ENCODE results near the gene BOC. TPM values are rescaled to one million over a fixed set of nuclear protein-coding genes. Genes with fewer than 3 reads are reported as not detected.
A peak's percentile ranks its signal among the peaks of the same experiment; 100 is the strongest.

The BOC gene
- total RNA-seq, 2 experiments from 2014 or later: 0.44 TPM; not detected in 1

GRCh38 chr3:113213896-113214587 lies 2.7 kb downstream of the BOC start:
- Mint-ChIP-seq H3K9me3 (no peaks in the 10 kb centered on the region), H3K27me3 (peaks cover 65% of the 10 kb centered on the region), H3K27ac (no peak overlapping the region), H3K4me1 (peaks cover 6% of the 10 kb centered on the region), H3K4me3 (no peak overlapping the region), H3K36me3 (peaks cover 3% of the 10 kb centered on the region)
- no peak for DNase-seq

GRCh38 chr3:113214917-113215595 lies 3.7 kb downstream of the BOC start:
- H3K27ac Mint-ChIP-seq: no peak overlapping the region
- peaks cover 55% of the 10 kb centered on the region for H3K27me3 Mint-ChIP-seq

GRCh38 chr3:113216393-113216792 lies 5.0 kb downstream of the BOC start:
- H3K4me3 Mint-ChIP-seq: no peak overlapping the region
- peaks cover 47% of the 10 kb centered on the region for H3K27me3 Mint-ChIP-seq
- no peaks in the 10 kb centered on the region for H3K9me3 Mint-ChIP-seq

More at GRCh38 chr3:113214917-113215595, 3.7 kb downstream of the BOC start:
- H3K4me1 Mint-ChIP-seq: peaks cover 6% of the 10 kb centered on the region
- H3K36me3 Mint-ChIP-seq: peaks cover 3% of the 10 kb centered on the region
- no peaks in the 10 kb centered on the region for H3K9me3 Mint-ChIP-seq
- H3K4me3 Mint-ChIP-seq: no peak overlapping the region
- no peak for DNase-seq

GRCh38 chr3:113218011-113218680 lies 6.8 kb downstream of the BOC start:
- no peak overlapping the region for H3K27ac Mint-ChIP-seq
- no peak overlapping the region for H3K4me3 Mint-ChIP-seq
- no peaks in the 10 kb centered on the region for H3K36me3 Mint-ChIP-seq
- no peaks in the 10 kb centered on the region for H3K9me3 Mint-ChIP-seq
- no peaks in the 10 kb centered on the region for H3K4me1 Mint-ChIP-seq
- no peak for DNase-seq
- peaks cover 31% of the 10 kb centered on the region for H3K27me3 Mint-ChIP-seq

More at GRCh38 chr3:113216393-113216792, 5.0 kb downstream of the BOC start:
- H3K27ac Mint-ChIP-seq: no peak overlapping the region
- H3K36me3 Mint-ChIP-seq: peaks cover 3% of the 10 kb centered on the region
- H3K4me1 Mint-ChIP-seq: peaks cover 3% of the 10 kb centered on the region
- no peak for DNase-seq

GRCh38 chr3:113218681-113219045 lies 7.3 kb downstream of the BOC start:
- Mint-ChIP-seq H3K36me3 (no peaks in the 10 kb centered on the region), H3K4me3 (no peak overlapping the region), H3K9me3 (no peaks in the 10 kb centered on the region), H3K4me1 (peaks cover 2% of the 10 kb centered on the region), H3K27ac (no peak overlapping the region), H3K27me3 (peaks cover 29% of the 10 kb centered on the region)
- no peak for DNase-seq

GRCh38 chr3:113219605-113220300 lies 8.4 kb downstream of the BOC start:
- H3K4me3 Mint-ChIP-seq: no peak overlapping the region
- H3K9me3 Mint-ChIP-seq: no peaks in the 10 kb centered on the region
- H3K36me3 Mint-ChIP-seq: no peaks in the 10 kb centered on the region
- H3K27ac Mint-ChIP-seq: no peak overlapping the region
- no peak for DNase-seq
- peaks cover 18% of the 10 kb centered on the region for H3K27me3 Mint-ChIP-seq
- H3K4me1 Mint-ChIP-seq: peaks cover 6% of the 10 kb centered on the region

GRCh38 chr3:113220721-113221120 lies 9.4 kb downstream of the BOC start:
- Mint-ChIP-seq H3K36me3 (no peaks in the 10 kb centered on the region), H3K27me3 (peaks cover 12% of the 10 kb centered on the region), H3K4me3 (no peak overlapping the region), H3K9me3 (no peaks in the 10 kb centered on the region), H3K27ac (no peak overlapping the region), H3K4me1 (peaks cover 6% of the 10 kb centered on the region)
- DNase-seq: no peak

GRCh38 chr3:113221721-113222257 lies 10.4 kb downstream of the BOC start:
- Mint-ChIP-seq H3K27me3 (peaks cover 12% of the 10 kb centered on the region), H3K4me1 (peaks cover 6% of the 10 kb centered on the region), H3K9me3 (no peaks in the 10 kb centered on the region), H3K4me3 (no peak overlapping the region), H3K27ac (no peak overlapping the region), H3K36me3 (no peaks in the 10 kb centered on the region)
- DNase-seq: no peak

GRCh38 chr3:113222451-113223086 lies 11.2 kb downstream of the BOC start:
- Mint-ChIP-seq H3K36me3 (no peaks in the 10 kb centered on the region), H3K9me3 (no peaks in the 10 kb centered on the region), H3K27ac (no peak overlapping the region), H3K27me3 (peaks cover 11% of the 10 kb centered on the region), H3K4me3 (no peak overlapping the region), H3K4me1 (peaks cover 6% of the 10 kb centered on the region)
- DNase-seq: no peak

- Mint-ChIP-seq H3K4me3 (peak overlapping the region; percentile 50), H3K4me1 (peaks cover 6% of the 10 kb centered on the region), H3K27ac (no peak overlapping the region), H3K9me3 (no peaks in the 10 kb centered on the region), H3K36me3 (no peaks in the 10 kb centered on the region), H3K27me3 (peaks cover 8% of the 10 kb centered on the region)
- peak; percentile 46 for DNase-seq
Measured at GRCh38 chr3:113223475-113224281, 12.3 kb downstream of the BOC start.

GRCh38 chr3:113225286-113225685 lies 13.9 kb downstream of the BOC start:
- DNase-seq: no peak
- no peak overlapping the region for H3K4me3 Mint-ChIP-seq
- no peak overlapping the region for H3K27ac Mint-ChIP-seq

GRCh38 chr3:113226491-113226890 lies 15.1 kb downstream of the BOC start:
- peaks cover 3% of the 10 kb centered on the region for H3K27me3 Mint-ChIP-seq
- H3K36me3 Mint-ChIP-seq: no peaks in the 10 kb centered on the region
- H3K27ac Mint-ChIP-seq: no peak overlapping the region
- H3K4me1 Mint-ChIP-seq: peaks cover 6% of the 10 kb centered on the region
- H3K9me3 Mint-ChIP-seq: no peaks in the 10 kb centered on the region
- H3K4me3 Mint-ChIP-seq: no peak overlapping the region
- DNase-seq: no peak

More at GRCh38 chr3:113225286-113225685, 13.9 kb downstream of the BOC start:
- Mint-ChIP-seq H3K9me3 (no peaks in the 10 kb centered on the region), H3K4me1 (peaks cover 6% of the 10 kb centered on the region), H3K27me3 (peaks cover 7% of the 10 kb centered on the region), H3K36me3 (no peaks in the 10 kb centered on the region)

- peaks cover 6% of the 10 kb centered on the region for H3K4me1 Mint-ChIP-seq
- no peaks in the 10 kb centered on the region for H3K36me3 Mint-ChIP-seq
- H3K27me3 Mint-ChIP-seq: peaks cover 3% of the 10 kb centered on the region
- no peak overlapping the region for H3K27ac Mint-ChIP-seq
- no peaks in the 10 kb centered on the region for H3K9me3 Mint-ChIP-seq
- no peak overlapping the region for H3K4me3 Mint-ChIP-seq
- DNase-seq: no peak
Measured at GRCh38 chr3:113227146-113227545, 15.8 kb downstream of the BOC start.
